ENCODE measurements around the gene KCTD4.
A peak's percentile ranks its signal among the peaks of the same experiment; 100 is the strongest.

The KCTD4 gene

DNA sequence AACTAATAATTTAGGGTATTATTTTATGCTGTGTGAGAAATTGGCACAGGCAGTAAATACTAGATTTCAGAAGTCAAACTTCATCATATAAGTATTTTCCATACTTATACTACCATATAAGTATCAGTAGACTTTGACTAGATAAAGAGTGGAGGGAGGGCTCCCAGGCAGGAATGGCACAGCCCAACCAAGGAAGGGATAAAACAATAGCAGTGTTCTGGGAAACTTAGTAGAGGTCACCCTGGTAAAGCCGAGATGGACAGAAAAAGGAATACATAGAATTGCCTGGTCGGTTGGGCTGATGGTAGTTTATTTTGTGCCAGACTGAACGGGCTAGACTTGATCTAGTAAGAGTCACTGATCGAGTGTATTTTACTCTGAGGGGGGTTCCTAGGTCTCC lies 19.6 kb upstream of the KCTD4 start:
- TF ChIP-seq GLIS3 (CRISPR knock-in tag; IDR thresholded peaks at IDR 0.05) (no peak), ZFP30 (CRISPR knock-in tag; IDR thresholded peaks at IDR 0.05) (no peak)
- ATAC-seq, result no peak

DNA sequence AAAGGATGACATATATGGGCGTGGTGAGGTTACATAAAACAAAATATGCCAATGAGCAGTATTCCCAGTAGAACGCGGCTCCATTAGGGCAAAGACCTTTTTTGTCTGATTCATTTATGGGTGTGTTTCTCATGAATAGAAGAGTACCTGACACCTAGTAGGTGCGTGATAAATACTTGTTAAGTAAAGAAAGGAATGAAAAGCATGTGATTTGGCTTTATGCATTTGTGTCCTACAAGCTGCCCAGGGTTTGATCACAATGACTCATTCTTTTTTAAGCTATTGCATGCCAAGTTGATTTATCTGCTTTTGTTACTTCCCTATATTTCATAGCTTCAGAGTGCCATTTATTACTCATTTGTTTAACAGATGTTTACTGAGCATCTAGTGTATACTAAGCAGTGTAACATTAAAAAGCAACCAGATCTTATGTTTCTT lies 19.1 kb upstream of the KCTD4 start:
- TF ChIP-seq SNAI2 (CRISPR knock-in tag; IDR thresholded peaks at IDR 0.05) (no peak), ISL1 (CRISPR knock-in tag; IDR thresholded peaks at IDR 0.05) (peak; percentile 72), CSDC2 (CRISPR knock-in tag; IDR thresholded peaks at IDR 0.05) (no peak), ZFP3 (CRISPR knock-in tag; IDR thresholded peaks at IDR 0.05) (no peak), ZFP30 (CRISPR knock-in tag; IDR thresholded peaks at IDR 0.05) (no peak), PATZ1 (CRISPR knock-in tag; IDR thresholded peaks at IDR 0.05; ENCODE audit: borderline replicate concordance) (no peak), TOX (CRISPR knock-in tag; IDR thresholded peaks at IDR 0.05; ENCODE audit: borderline replicate concordance) (peak; percentile 67; the same call in 1 of the 2 replicates), ZC3H10 (CRISPR knock-in tag; IDR thresholded peaks at IDR 0.05) (no peak), ZNF70 (CRISPR knock-in tag; IDR thresholded peaks at IDR 0.05) (no peak), ZNF565 (CRISPR knock-in tag; conservative IDR thresholded peaks at IDR 0.05; ENCODE audit: low read depth) (no peak), GLIS3 (CRISPR knock-in tag; IDR thresholded peaks at IDR 0.05) (no peak), ARNTL (CRISPR knock-in tag; IDR thresholded peaks at IDR 0.05; ENCODE audit: borderline replicate concordance, low read depth) (no peak), RARB (CRISPR knock-in tag; IDR thresholded peaks at IDR 0.05) (peak; percentile 68; the same call in 1 of the 2 replicates), PPARA (CRISPR knock-in tag; IDR thresholded peaks at IDR 0.05; ENCODE audit: borderline replicate concordance) (no peak), OSR1 (CRISPR knock-in tag; IDR thresholded peaks at IDR 0.05) (no peak), BACH2 (CRISPR knock-in tag; IDR thresholded peaks at IDR 0.05; ENCODE audit: borderline replicate concordance) (no peak), ESRRG (CRISPR knock-in tag; IDR thresholded peaks at IDR 0.05) (no peak), TCF4 (CRISPR knock-in tag; IDR thresholded peaks at IDR 0.05; ENCODE audit: borderline replicate concordance) (no peak), ZNF8 (CRISPR knock-in tag; IDR thresholded peaks at IDR 0.05) (no peak)
- TF ChIP-seq, protein P1, sequence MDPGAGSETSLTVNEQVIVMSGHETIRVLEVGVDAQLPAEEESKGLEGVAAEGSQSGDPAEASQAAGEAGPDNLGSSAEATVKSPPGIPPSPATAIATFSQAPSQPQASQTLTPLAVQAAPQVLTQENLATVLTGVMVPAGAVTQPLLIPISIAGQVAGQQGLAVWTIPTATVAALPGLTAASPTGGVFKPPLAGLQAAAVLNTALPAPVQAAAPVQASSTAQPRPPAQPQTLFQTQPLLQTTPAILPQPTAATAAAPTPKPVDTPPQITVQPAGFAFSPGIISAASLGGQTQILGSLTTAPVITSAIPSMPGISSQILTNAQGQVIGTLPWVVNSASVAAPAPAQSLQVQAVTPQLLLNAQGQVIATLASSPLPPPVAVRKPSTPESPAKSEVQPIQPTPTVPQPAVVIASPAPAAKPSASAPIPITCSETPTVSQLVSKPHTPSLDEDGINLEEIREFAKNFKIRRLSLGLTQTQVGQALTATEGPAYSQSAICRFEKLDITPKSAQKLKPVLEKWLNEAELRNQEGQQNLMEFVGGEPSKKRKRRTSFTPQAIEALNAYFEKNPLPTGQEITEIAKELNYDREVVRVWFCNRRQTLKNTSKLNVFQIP (CRISPR knock-in tag; IDR thresholded peaks at IDR 0.05; ENCODE audit: borderline replicate concordance, low read depth), result no peak
- TF ChIP-seq, protein P2, sequence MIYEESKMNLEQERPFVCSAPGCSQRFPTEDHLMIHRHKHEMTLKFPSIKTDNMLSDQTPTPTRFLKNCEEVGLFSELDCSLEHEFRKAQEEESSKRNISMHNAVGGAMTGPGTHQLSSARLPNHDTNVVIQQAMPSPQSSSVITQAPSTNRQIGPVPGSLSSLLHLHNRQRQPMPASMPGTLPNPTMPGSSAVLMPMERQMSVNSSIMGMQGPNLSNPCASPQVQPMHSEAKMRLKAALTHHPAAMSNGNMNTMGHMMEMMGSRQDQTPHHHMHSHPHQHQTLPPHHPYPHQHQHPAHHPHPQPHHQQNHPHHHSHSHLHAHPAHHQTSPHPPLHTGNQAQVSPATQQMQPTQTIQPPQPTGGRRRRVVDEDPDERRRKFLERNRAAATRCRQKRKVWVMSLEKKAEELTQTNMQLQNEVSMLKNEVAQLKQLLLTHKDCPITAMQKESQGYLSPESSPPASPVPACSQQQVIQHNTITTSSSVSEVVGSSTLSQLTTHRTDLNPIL (CRISPR knock-in tag; IDR thresholded peaks at IDR 0.05; ENCODE audit: low read depth), result no peak
- TF ChIP-seq, protein P3, sequence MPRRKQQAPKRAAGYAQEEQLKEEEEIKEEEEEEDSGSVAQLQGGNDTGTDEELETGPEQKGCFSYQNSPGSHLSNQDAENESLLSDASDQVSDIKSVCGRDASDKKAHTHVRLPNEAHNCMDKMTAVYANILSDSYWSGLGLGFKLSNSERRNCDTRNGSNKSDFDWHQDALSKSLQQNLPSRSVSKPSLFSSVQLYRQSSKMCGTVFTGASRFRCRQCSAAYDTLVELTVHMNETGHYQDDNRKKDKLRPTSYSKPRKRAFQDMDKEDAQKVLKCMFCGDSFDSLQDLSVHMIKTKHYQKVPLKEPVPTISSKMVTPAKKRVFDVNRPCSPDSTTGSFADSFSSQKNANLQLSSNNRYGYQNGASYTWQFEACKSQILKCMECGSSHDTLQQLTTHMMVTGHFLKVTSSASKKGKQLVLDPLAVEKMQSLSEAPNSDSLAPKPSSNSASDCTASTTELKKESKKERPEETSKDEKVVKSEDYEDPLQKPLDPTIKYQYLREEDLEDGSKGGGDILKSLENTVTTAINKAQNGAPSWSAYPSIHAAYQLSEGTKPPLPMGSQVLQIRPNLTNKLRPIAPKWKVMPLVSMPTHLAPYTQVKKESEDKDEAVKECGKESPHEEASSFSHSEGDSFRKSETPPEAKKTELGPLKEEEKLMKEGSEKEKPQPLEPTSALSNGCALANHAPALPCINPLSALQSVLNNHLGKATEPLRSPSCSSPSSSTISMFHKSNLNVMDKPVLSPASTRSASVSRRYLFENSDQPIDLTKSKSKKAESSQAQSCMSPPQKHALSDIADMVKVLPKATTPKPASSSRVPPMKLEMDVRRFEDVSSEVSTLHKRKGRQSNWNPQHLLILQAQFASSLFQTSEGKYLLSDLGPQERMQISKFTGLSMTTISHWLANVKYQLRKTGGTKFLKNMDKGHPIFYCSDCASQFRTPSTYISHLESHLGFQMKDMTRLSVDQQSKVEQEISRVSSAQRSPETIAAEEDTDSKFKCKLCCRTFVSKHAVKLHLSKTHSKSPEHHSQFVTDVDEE (CRISPR knock-in tag; IDR thresholded peaks at IDR 0.05), result no peak
- TF ChIP-seq, protein P4, sequence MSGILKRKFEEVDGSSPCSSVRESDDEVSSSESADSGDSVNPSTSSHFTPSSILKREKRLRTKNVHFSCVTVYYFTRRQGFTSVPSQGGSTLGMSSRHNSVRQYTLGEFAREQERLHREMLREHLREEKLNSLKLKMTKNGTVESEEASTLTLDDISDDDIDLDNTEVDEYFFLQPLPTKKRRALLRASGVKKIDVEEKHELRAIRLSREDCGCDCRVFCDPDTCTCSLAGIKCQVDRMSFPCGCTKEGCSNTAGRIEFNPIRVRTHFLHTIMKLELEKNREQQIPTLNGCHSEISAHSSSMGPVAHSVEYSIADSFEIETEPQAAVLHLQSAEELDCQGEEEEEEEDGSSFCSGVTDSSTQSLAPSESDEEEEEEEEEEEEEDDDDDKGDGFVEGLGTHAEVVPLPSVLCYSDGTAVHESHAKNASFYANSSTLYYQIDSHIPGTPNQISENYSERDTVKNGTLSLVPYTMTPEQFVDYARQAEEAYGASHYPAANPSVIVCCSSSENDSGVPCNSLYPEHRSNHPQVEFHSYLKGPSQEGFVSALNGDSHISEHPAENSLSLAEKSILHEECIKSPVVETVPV (CRISPR knock-in tag; IDR thresholded peaks at IDR 0.05), result no peak
- peak; percentile 57 for ATAC-seq

Data from SK-N-SH treated with all-trans-retinoic acid at 6 μM for 48 hours (cell line).